ENCODE measurements around the gene DAZAP2.

The DAZAP2 gene

DNA sequence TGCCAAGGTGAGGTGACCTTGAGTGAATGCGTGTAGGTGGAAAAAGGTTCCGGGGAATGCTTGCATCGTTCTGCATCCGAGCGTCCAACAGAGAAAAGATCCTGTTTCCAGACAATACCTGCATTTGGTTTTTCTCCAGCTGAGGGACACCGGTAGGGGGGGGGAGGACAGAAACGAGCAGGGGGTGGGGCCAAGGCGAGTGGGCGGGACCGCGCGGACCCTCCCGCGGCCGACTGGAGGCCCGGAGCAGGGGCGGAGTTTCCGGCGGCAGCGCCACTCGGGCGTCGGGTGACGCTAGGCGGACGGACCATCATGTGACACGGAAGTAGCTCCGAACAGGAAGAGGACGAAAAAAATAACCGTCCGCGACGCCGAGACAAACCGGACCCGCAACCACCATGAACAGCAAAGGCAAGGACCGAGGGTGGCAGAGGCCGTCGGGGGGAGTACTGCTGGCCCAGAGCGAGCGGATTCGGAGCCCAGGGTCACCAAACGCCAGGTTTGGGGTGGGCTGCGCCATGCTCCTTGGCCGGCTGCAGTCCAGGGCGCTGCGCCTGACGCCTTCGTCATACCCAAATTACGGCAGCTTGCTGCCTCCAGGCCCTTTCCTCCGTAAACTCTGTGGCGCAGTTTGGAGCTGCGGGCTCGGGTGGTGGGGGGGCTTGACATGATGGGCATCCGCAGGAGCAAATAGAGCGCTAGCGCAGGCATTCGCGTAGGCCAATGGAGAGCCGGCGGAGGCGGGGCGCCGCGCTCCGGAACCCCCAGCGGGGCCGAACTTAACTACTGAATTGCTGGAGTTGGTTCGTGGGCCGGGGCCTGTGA is at the start of gene DAZAP2:
Gene DAZAP2 (plus strand): TSS at position 317 of the 825 bp plus-strand sequence. CDS start 82 bp downstream, at position 399.
- TF ChIP-seq, protein P1, sequence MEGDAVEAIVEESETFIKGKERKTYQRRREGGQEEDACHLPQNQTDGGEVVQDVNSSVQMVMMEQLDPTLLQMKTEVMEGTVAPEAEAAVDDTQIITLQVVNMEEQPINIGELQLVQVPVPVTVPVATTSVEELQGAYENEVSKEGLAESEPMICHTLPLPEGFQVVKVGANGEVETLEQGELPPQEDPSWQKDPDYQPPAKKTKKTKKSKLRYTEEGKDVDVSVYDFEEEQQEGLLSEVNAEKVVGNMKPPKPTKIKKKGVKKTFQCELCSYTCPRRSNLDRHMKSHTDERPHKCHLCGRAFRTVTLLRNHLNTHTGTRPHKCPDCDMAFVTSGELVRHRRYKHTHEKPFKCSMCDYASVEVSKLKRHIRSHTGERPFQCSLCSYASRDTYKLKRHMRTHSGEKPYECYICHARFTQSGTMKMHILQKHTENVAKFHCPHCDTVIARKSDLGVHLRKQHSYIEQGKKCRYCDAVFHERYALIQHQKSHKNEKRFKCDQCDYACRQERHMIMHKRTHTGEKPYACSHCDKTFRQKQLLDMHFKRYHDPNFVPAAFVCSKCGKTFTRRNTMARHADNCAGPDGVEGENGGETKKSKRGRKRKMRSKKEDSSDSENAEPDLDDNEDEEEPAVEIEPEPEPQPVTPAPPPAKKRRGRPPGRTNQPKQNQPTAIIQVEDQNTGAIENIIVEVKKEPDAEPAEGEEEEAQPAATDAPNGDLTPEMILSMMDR (IDR thresholded peaks at IDR 0.05; ENCODE audit: low read depth, low read length): peak; percentile 3; the same call in 1 of the 2 replicates

DNA sequence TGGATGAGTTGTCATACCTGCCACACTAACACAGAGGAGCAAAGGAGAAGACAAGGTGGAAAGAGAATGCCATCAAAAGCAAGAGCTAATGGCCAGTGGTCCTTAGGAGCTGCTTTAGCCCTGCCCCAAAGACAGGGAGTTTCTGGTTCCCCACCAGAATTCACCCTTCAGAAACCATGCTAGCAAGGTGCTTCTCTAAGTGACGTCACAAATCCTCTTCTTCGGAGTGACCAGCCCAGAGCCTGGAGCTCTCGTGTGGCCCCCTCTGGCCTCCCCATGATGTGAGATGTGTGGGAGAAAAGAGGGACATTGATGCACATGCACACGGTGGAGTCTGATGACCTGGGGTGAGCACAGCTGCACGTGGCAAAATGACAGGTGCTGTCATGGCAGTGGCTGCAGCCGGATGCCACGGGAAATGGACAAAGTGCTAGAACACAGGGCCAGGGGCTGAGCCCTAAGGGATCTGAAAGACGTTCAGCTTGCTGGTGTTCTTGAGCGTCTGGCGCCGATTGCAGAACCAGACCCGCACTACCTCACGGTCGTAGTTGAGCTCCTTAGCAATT is 48.8 kb upstream of the DAZAP2 start:
- DNase-seq (ENCODE audit: extremely low read depth, low read depth): no peak
- TF ChIP-seq, protein P1 (IDR thresholded peaks at IDR 0.05; ENCODE audit: low read depth, low read length): no peak

More for the DNA sequence above, at the start of gene DAZAP2:
- peak; percentile 88 for DNase-seq (ENCODE audit: extremely low read depth, low read depth)

GRCh38 chr12:51190820-51191219 is 47.8 kb upstream of the DAZAP2 start:
- TF ChIP-seq, protein P1 (IDR thresholded peaks at IDR 0.05; ENCODE audit: low read depth, low read length): no peak

DNA sequence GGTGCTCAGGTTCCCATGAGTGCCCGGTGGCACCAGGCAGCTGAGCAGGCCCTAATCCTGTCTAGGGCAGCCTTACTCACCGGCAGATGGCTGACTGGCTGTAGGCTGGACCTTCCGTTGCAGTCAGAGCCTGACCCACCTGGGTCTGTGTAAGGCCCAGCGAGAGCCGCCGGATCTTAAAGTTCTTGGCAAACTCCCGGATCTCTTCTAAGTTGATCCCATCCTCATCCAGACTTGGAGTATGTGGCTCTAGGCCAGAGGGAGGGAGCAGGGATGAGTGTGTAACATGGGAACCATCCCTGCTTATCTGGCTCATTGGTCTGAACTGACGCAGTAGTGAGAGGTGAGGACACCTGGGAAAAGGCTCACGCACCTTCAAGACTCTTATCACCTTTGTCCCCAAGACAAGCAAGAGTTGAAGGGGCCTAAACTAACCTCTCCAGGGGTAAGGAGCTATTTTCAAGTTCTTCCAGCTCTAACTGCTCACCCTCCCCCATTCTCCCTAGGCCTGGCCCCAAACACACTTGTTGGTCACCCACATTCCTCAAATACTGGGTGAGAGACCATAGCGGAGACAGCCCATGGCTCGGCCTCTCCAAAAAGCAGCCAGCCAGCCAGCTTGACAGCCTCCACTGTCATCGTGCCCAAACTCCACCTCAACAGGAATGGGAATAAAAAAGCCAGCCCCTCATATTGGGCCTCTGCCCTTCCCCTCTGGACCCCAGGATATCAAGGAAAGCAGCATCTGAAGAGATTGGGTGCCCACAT is 46.9 kb upstream of the DAZAP2 start:
- no peak for DNase-seq (ENCODE audit: extremely low read depth, low read depth)
- TF ChIP-seq, protein P1 (IDR thresholded peaks at IDR 0.05; ENCODE audit: low read depth, low read length): no peak

More at GRCh38 chr12:51190820-51191219, 47.8 kb upstream of the DAZAP2 start:
- no peak for DNase-seq (ENCODE audit: extremely low read depth, low read depth)

- TF ChIP-seq, protein P1 (IDR thresholded peaks at IDR 0.05; ENCODE audit: low read depth, low read length): no peak
- no peak for DNase-seq (ENCODE audit: extremely low read depth, low read depth)
Measured at GRCh38 chr12:51192284-51192671, 46.3 kb upstream of the DAZAP2 start.

DNA sequence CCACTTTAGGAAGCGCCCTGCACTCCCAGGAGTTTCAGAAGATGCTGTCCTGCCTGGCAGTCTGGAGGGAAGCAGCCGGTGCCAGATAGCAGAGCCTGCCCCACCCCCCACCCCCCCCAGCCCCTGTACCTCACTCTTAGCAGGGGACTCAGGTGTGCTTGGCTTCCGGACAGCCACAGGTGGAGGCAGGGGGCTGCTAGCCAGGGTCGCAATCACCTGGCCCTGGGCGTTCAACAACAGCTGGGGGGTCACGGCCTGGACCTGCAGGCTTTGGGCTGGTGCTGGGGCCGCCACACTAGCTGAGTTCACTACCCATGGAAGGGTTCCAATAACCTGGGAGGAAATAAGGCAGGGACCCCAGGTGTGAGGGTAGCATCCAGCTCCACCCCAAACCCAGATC is 42.8 kb upstream of the DAZAP2 start:
- TF ChIP-seq, protein P1 (IDR thresholded peaks at IDR 0.05; ENCODE audit: low read depth, low read length): no peak

More for the DNA sequence above, 42.8 kb upstream of the DAZAP2 start:
- no peak for DNase-seq (ENCODE audit: extremely low read depth, low read depth)
